ENCODE results near the gene PEX11G. TPM values are rescaled to one million over a fixed set of nuclear protein-coding genes. Genes with fewer than 3 reads are reported as not detected.

Gene PEX11G
- total RNA-seq, 1 donor from 2014 or later = 0.97 TPM

- intact Hi-C loops (cut with DNase I) = no loop called here
- DNase-seq = no peak
- no peak for ATAC-seq (ENCODE audit: poor library complexity)
Measured at GRCh38 chr19:7476777-7477494, 11.9 kb downstream of the PEX11G start.

- no peak for DNase-seq
- intact Hi-C loops (cut with DNase I) = no loop called here
- no peak for ATAC-seq (ENCODE audit: poor library complexity)
Measured at GRCh38 chr19:7476241-7476640, 12.6 kb downstream of the PEX11G start.

GRCh38 chr19:7475665-7476064, 13.2 kb downstream of the PEX11G start:
- intact Hi-C loops (cut with DNase I) = no loop called here
- ATAC-seq (ENCODE audit: poor library complexity) = no peak
- no peak for DNase-seq

- ATAC-seq (ENCODE audit: poor library complexity) (no peak), DNase-seq (no peak)
- intact Hi-C loops (cut with DNase I) = no loop called here
Measured at GRCh38 chr19:7471696-7472615, 16.9 kb downstream of the PEX11G start.

- intact Hi-C loops (cut with DNase I) = no loop called here
- DNase-seq (no peak), ATAC-seq (ENCODE audit: poor library complexity) (no peak)
Measured at GRCh38 chr19:7470540-7471305, 18.1 kb downstream of the PEX11G start.

GRCh38 chr19:7469669-7470285, 19.1 kb downstream of the PEX11G start:
- ATAC-seq (ENCODE audit: poor library complexity) (no peak), DNase-seq (no peak)
- intact Hi-C loops (cut with DNase I) = no loop called here

- intact Hi-C loops (cut with DNase I) = no loop called here
- ATAC-seq (ENCODE audit: poor library complexity) (no peak), DNase-seq (no peak)
Measured at GRCh38 chr19:7468840-7469239, 20.0 kb downstream of the PEX11G start.

GRCh38 chr19:7467009-7467989, 21.5 kb downstream of the PEX11G start:
- DNase-seq = no peak
- intact Hi-C loops (cut with DNase I) = no loop called here
- no peak for ATAC-seq (ENCODE audit: poor library complexity)

- DNase-seq (no peak), ATAC-seq (ENCODE audit: poor library complexity) (no peak)
- intact Hi-C loops (cut with DNase I) = no loop called here
Measured at GRCh38 chr19:7463575-7463974, 25.3 kb downstream of the PEX11G start.

- ATAC-seq (ENCODE audit: poor library complexity) (no peak), DNase-seq (no peak)
- intact Hi-C loops (cut with DNase I) = no loop called here
Measured at GRCh38 chr19:7461841-7462629, 26.8 kb downstream of the PEX11G start.

GRCh38 chr19:7460562-7460966, 28.3 kb downstream of the PEX11G start:
- no peak for ATAC-seq (ENCODE audit: poor library complexity)
- no peak for DNase-seq
- intact Hi-C loops (cut with DNase I) = no loop called here

- ATAC-seq (ENCODE audit: poor library complexity) (no peak), DNase-seq (no peak)
- intact Hi-C loops (cut with DNase I) = no loop called here
Measured at GRCh38 chr19:7459773-7460172, 29.1 kb downstream of the PEX11G start.

GRCh38 chr19:7458675-7459074, 30.2 kb downstream of the PEX11G start:
- DNase-seq = no peak
- intact Hi-C loops (cut with DNase I) = no loop called here
- ATAC-seq (ENCODE audit: poor library complexity) = no peak

GRCh38 chr19:7456964-7457541, 31.8 kb downstream of the PEX11G start:
- ATAC-seq (ENCODE audit: poor library complexity) = no peak
- DNase-seq = no peak
- intact Hi-C loops (cut with DNase I) = no loop called here

- ATAC-seq (ENCODE audit: poor library complexity) = no peak
- intact Hi-C loops (cut with DNase I) = no loop called here
- no peak for DNase-seq
Measured at GRCh38 chr19:7455600-7456296, 33.1 kb downstream of the PEX11G start.

GRCh38 chr19:7454998-7455397, 33.8 kb downstream of the PEX11G start:
- intact Hi-C loops (cut with DNase I) = no loop called here
- ATAC-seq (ENCODE audit: poor library complexity) = no peak
- no peak for DNase-seq
